ACC112 (cell line): ENCODE measurements around the gene KRT6A.
"Not testable (repeated sequence)": the region's sequence is repeated elsewhere in the genome, so short reads cannot be mapped to it uniquely, and the experiment has no call there.

Experiments
- H2AFZ ChIP-seq: fragments of 200-600 bp; sonication (generic); one replicate; pipeline ENCODE4 v1.6.0; 2017; ENCODE audit warnings: antibody characterized with exemption, low read length; ENCODE audit not compliant: unreplicated experiment
- H3K27ac ChIP-seq: fragments of 200-600 bp; sonication (generic); 2 replicates; pipeline ENCODE4 v1.5.1; 2014; ENCODE audit warnings: low read depth, mild to moderate bottlenecking, antibody characterized with exemption, low read length, moderate library complexity
- H3K27me3 ChIP-seq: fragments of 200-600 bp; sonication (generic); 2 replicates; pipeline ENCODE4 v1.6.1; 2014; ENCODE audit warnings: mild to moderate bottlenecking, antibody characterized with exemption, low read length, moderate library complexity, mixed read lengths; ENCODE audit not compliant: insufficient read depth
- H3K36me3 ChIP-seq: fragments of 200-600 bp; sonication (generic); 2 replicates; pipeline ENCODE4 v1.6.1; 2016; ENCODE audit warnings: mild to moderate bottlenecking, antibody characterized with exemption, low read length, moderate library complexity, mixed read lengths; ENCODE audit not compliant: insufficient read depth
- H3K4me1 ChIP-seq: fragments of 200-600 bp; sonication (generic); one replicate; pipeline ENCODE4 v1.6.1; 2016; ENCODE audit warnings: low read length, mixed read lengths; ENCODE audit not compliant: insufficient read depth, unreplicated experiment, control insufficient read depth
- H3K4me3 ChIP-seq: fragments of 200-600 bp; sonication (generic); 2 replicates; pipeline ENCODE4 v1.5.1; 2014; ENCODE audit warnings: mild to moderate bottlenecking, low read depth, low read length
- H3K79me2 ChIP-seq: fragments of 200-600 bp; sonication (generic); one replicate; pipeline ENCODE4 v1.6.0; 2016; ENCODE audit warnings: low read length; ENCODE audit not compliant: control insufficient read depth, unreplicated experiment, insufficient read depth

The KRT6A gene

GRCh38 chr12:52500574-52500973 lies 7.5 kb upstream of the KRT6A start:
- peak overlapping the region; percentile 97 for H3K27ac ChIP-seq
- H2AFZ ChIP-seq: peak overlapping the region; percentile 8
- H3K4me3 ChIP-seq: peak overlapping the region; percentile 41
- H3K27me3 ChIP-seq, H3K79me2 ChIP-seq, H3K36me3 ChIP-seq: not testable (repeated sequence)
- peaks cover 63% of the 10 kb centered on the region for H3K4me1 ChIP-seq

GRCh38 chr12:52499806-52500560 lies 6.9 kb upstream of the KRT6A start:
- H3K36me3 ChIP-seq: peaks cover 4% of the 10 kb centered on the region; the same call in 1 of the 2 replicates
- H2AFZ ChIP-seq: peak overlapping the region; percentile 8
- H3K27ac ChIP-seq: peak overlapping the region; percentile 97
- H3K4me1 ChIP-seq: peaks cover 69% of the 10 kb centered on the region
- peak overlapping the region; percentile 41 for H3K4me3 ChIP-seq
- no peaks in the 10 kb centered on the region for H3K79me2 ChIP-seq
- no peaks in the 10 kb centered on the region for H3K27me3 ChIP-seq

GRCh38 chr12:52498946-52499345 lies 5.9 kb upstream of the KRT6A start:
- H3K4me1 ChIP-seq: peaks cover 80% of the 10 kb centered on the region
- H3K79me2 ChIP-seq: no peaks in the 10 kb centered on the region
- H2AFZ ChIP-seq: no peak overlapping the region
- no peak overlapping the region for H3K4me3 ChIP-seq
- H3K36me3 ChIP-seq: peaks cover 4% of the 10 kb centered on the region; the same call in 1 of the 2 replicates
- H3K27me3 ChIP-seq: no peaks in the 10 kb centered on the region
- peak overlapping the region; percentile 97 for H3K27ac ChIP-seq

- peak overlapping the region; percentile 97; the same call in 1 of the 2 replicates for H3K27ac ChIP-seq
- no peaks in the 10 kb centered on the region for H3K27me3 ChIP-seq
- no peaks in the 10 kb centered on the region for H3K79me2 ChIP-seq
- no peak overlapping the region for H2AFZ ChIP-seq
- H3K36me3 ChIP-seq: peaks cover 4% of the 10 kb centered on the region; the same call in 1 of the 2 replicates
- H3K4me1 ChIP-seq: peaks cover 89% of the 10 kb centered on the region
- no peak overlapping the region for H3K4me3 ChIP-seq
These were observed 4.9 kb upstream of the KRT6A start for GRCh38 chr12:52497975-52498374.

GRCh38 chr12:52496590-52497071 lies 3.6 kb upstream of the KRT6A start:
- no peaks in the 10 kb centered on the region for H3K27me3 ChIP-seq
- H3K4me1 ChIP-seq: peaks cover 84% of the 10 kb centered on the region
- no peaks in the 10 kb centered on the region for H3K79me2 ChIP-seq
- H3K36me3 ChIP-seq: no peaks in the 10 kb centered on the region
- H3K4me3 ChIP-seq: peak overlapping the region; percentile 35; the same call in 1 of the 2 replicates
- no peak overlapping the region for H2AFZ ChIP-seq
- H3K27ac ChIP-seq: peak overlapping the region; percentile 98

- Histone ChIP-seq H3K79me2 (no peaks in the 10 kb centered on the region), H3K4me1 (peaks cover 78% of the 10 kb centered on the region), H3K4me3 (peak overlapping the region; percentile 35; the same call in 1 of the 2 replicates), H2AFZ (no peak overlapping the region), H3K27ac (peak overlapping the region; percentile 98), H3K36me3 (no peaks in the 10 kb centered on the region), H3K27me3 (no peaks in the 10 kb centered on the region)
These were observed 3.0 kb upstream of the KRT6A start for GRCh38 chr12:52496054-52496453.

- Histone ChIP-seq H3K36me3 (no peaks in the 10 kb centered on the region), H2AFZ (peak overlapping the region; percentile 1), H3K27ac (peak overlapping the region; percentile 98), H3K4me3 (peak overlapping the region; percentile 1; the same call in 1 of the 2 replicates), H3K27me3 (no peaks in the 10 kb centered on the region), H3K4me1 (peaks cover 72% of the 10 kb centered on the region), H3K79me2 (no peaks in the 10 kb centered on the region)
These were observed 2.3 kb upstream of the KRT6A start for GRCh38 chr12:52495389-52495788.

- Histone ChIP-seq H3K79me2 (no peaks in the 10 kb centered on the region), H3K27me3 (no peaks in the 10 kb centered on the region), H2AFZ (no peak overlapping the region), H3K4me1 (peaks cover 63% of the 10 kb centered on the region), H3K4me3 (peak overlapping the region; percentile 4; the same call in 1 of the 2 replicates), H3K27ac (peak overlapping the region; percentile 98), H3K36me3 (no peaks in the 10 kb centered on the region)
These were observed 1.5 kb upstream of the KRT6A start for GRCh38 chr12:52494518-52494917.

GRCh38 chr12:52494100-52494499 lies 1.0 kb upstream of the KRT6A start:
- Histone ChIP-seq H3K79me2 (no peaks in the 10 kb centered on the region), H3K4me1 (peaks cover 60% of the 10 kb centered on the region), H3K27ac (peak overlapping the region; percentile 98), H3K36me3 (no peaks in the 10 kb centered on the region), H3K27me3 (no peaks in the 10 kb centered on the region), H3K4me3 (peak overlapping the region; percentile 4; the same call in 1 of the 2 replicates), H2AFZ (no peak overlapping the region)

- H3K4me3 ChIP-seq, H3K27me3 ChIP-seq, H3K36me3 ChIP-seq, H3K79me2 ChIP-seq, H3K27ac ChIP-seq, H2AFZ ChIP-seq: not testable (repeated sequence)
- peaks cover 45% of the 10 kb centered on the region for H3K4me1 ChIP-seq
These were observed 652 bp downstream of the KRT6A start for GRCh38 chr12:52492405-52492804.

GRCh38 chr12:52491495-52491894 lies 1.6 kb downstream of the KRT6A start:
- H3K27ac ChIP-seq, H3K79me2 ChIP-seq, H2AFZ ChIP-seq, H3K27me3 ChIP-seq, H3K4me3 ChIP-seq, H3K36me3 ChIP-seq: not testable (repeated sequence)
- peaks cover 36% of the 10 kb centered on the region for H3K4me1 ChIP-seq
